ENCODE results near the gene LYZL2. TPM values are rescaled to one million over a fixed set of nuclear protein-coding genes. Genes with fewer than 3 reads are reported as not detected.

LYZL2 gene
- total and polyA plus RNA-seq, 2 of the 8 experiments (the other 6 are each of a cell fraction or from before 2014, with no cell fraction given), result not detected

- H2BK20ac ChIP-seq (ENCODE audit: low read length), result no peak overlapping the region
- no peak overlapping the region for H3K4me3 ChIP-seq (ENCODE audit: extremely low read depth in 1 of 4, insufficient read depth in 2 of 4, low read depth in 3 of 4, low read length in 4 of 4)
- H3K23ac ChIP-seq (ENCODE audit: insufficient read length), result no peak overlapping the region
- H2AK5ac ChIP-seq (ENCODE audit: low read depth, low read length), result no peak overlapping the region
- H4K20me1 ChIP-seq (replicated peaks in 1 of 2; ENCODE audit: control insufficient read depth in 1 of 2, insufficient read depth in 2 of 2, low read length in 2 of 2), result no peaks in the 10 kb centered on the region
- peak in 1 of 2 experiments; percentile 62 for DNase-seq (ENCODE audit: low read depth in 1 of 2, low spot score in 2 of 2)
- H3K4ac ChIP-seq (replicated peaks; ENCODE audit: insufficient read length, low read depth, low read length), result no peak overlapping the region
- no peak overlapping the region for H2BK12ac ChIP-seq (ENCODE audit: low read depth, low read length)
- H2AFZ ChIP-seq (ENCODE audit: low read length), result peak overlapping the region; percentile 84; the same call in 1 of the 2 replicates
- no peak overlapping the region for H4K5ac ChIP-seq (ENCODE audit: insufficient read length, low read depth, low read length)
- H3K4me2 ChIP-seq (ENCODE audit: insufficient read depth in 1 of 2, low read depth in 2 of 2, low read length in 2 of 2), result no peak overlapping the region; a peak in 2 of 4 replicates
- H2BK120ac ChIP-seq (replicated peaks; ENCODE audit: low read depth, low read length), result no peak overlapping the region
- peak overlapping the region; percentile 53; the same call in 1 of the 2 replicates for H4K8ac ChIP-seq (ENCODE audit: extremely low read depth, insufficient read depth, low read length)
- no peak overlapping the region; the same call in 1 of the 2 replicates for H2BK5ac ChIP-seq (ENCODE audit: low read depth, low read length)
- no peak overlapping the region for H3K14ac ChIP-seq (ENCODE audit: insufficient read length)
- 0 out of 7 replicates have a peak, but pooled peaks cover 0 to 3% (median 1%) of the 10 kb centered on the region in 4 experiments for H3K27me3 ChIP-seq (replicated peaks in 1 of 4; ENCODE audit: control insufficient read depth in 3 of 4, extremely low read depth in 1 of 4, insufficient read depth in 3 of 4, low read length in 3 of 4)
- peaks cover 0 to 3% (median 1%) of the 10 kb centered on the region in 4 experiments; a peak in 2 of 7 replicates for H3K4me1 ChIP-seq (replicated peaks in 1 of 4; ENCODE audit: control insufficient read depth in 3 of 4, insufficient read depth in 4 of 4, low read length in 3 of 4)
- no peaks in the 10 kb centered on the region for H3K79me2 ChIP-seq (ENCODE audit: control insufficient read depth in 1 of 2, insufficient read depth in 2 of 2, low read length in 2 of 2)
- no peaks in the 10 kb centered on the region for H3K23me2 ChIP-seq (ENCODE audit: low read depth, low read length)
- POLR2A ChIA-PET (ENCODE audit: partially characterized antibody), result no interaction called here
- FAIRE-seq, result no peak
- H3K79me1 ChIP-seq (ENCODE audit: low read depth, low read length), result no peaks in the 10 kb centered on the region
- no peak overlapping the region for H3K9ac ChIP-seq (replicated peaks in 1 of 4; ENCODE audit: extremely low read depth in 1 of 4, low read depth in 3 of 4, low read length in 3 of 4)
- H3K18ac ChIP-seq (ENCODE audit: extremely low read depth, low read length), result peak overlapping the region; percentile 48
- H3K56ac ChIP-seq (replicated peaks; ENCODE audit: insufficient read length, low read depth, low read length), result no peak overlapping the region
- CTCF ChIA-PET (ENCODE audit: partially characterized antibody), result interaction anchor here (0.7 to 8.7 kb wide), 14 partner anchors 8 to 254 kb away, joined by 3 to 129 read pairs (median 3); no protein-coding TSS in a partner anchor
- H3K27ac ChIP-seq (ENCODE audit: low read depth, low read length), result no peak overlapping the region
- H2BK15ac ChIP-seq (ENCODE audit: low read length), result 0 out of 2 replicates have a peak overlapping the region, but pooled peaks have one; percentile 61
- no peak overlapping the region for H4K91ac ChIP-seq (replicated peaks; ENCODE audit: insufficient read length, low read length)
- H3K36me3 ChIP-seq (ENCODE audit: control insufficient read depth in 2 of 4, insufficient read depth in 4 of 4, low read length in 3 of 4), result no peaks in the 10 kb centered on the region
- H3K9me3 ChIP-seq (ENCODE audit: insufficient read depth in 2 of 2, low read depth in 1 of 2, low read length in 1 of 2), result no peaks in the 10 kb centered on the region
- WGBS, 2 experiments (ENCODE audit: extremely low coverage in 1 of 2, insufficient coverage in 1 of 2, insufficient read length in 1 of 2, insufficient replicate concordance in 2 of 2, low coverage in 1 of 2, low lambda C conversion rate in 2 of 2, missing lambda C conversion rate in 1 of 2), result 48% methylated on average over 8 of the region's 8 CpGs; no CpG with 5 or more reads in 1 of the 2 experiments
- TF ChIP-seq TEAD4 (IDR thresholded peaks at IDR 0.05; ENCODE audit: low read depth, low read length), result no peak
- no peak for TF ChIP-seq POLR2AphosphoS5 (IDR thresholded peaks at IDR 0.05; ENCODE audit: low read depth, low read length)
- peak; percentile 46 to 57; a peak in 3 of 4 replicates for TF ChIP-seq RAD21 (IDR thresholded peaks at IDR 0.05 in 1 of 2, conservative IDR thresholded peaks at IDR 0.05 in 1 of 2; ENCODE audit: low read depth in 2 of 2, low read length in 2 of 2)
- TF ChIP-seq SP4 (IDR thresholded peaks at IDR 0.05; ENCODE audit: low read length), result no peak
- 0 out of 2 replicates have a peak, but pooled peaks have one; percentile 23 for TF ChIP-seq TBP (IDR thresholded peaks at IDR 0.05; ENCODE audit: low read depth, low read length)
- TF ChIP-seq BACH1 (IDR thresholded peaks at IDR 0.05; ENCODE audit: low read length), result peak; percentile 59; the same call in 1 of the 2 replicates
- no peak for TF ChIP-seq NANOG (IDR thresholded peaks at IDR 0.05; ENCODE audit: insufficient read depth, low read depth, low read length, poor library complexity, severe bottlenecking)
- 0 out of 4 replicates have a peak, but pooled peaks of 1 of the 2 experiments have one; percentile 20 for TF ChIP-seq SIN3A (conservative IDR thresholded peaks at IDR 0.05 in 1 of 2, IDR thresholded peaks at IDR 0.05 in 1 of 2; ENCODE audit: low read depth in 1 of 2, low read length in 2 of 2)
- no peak for TF ChIP-seq CTBP2 (IDR thresholded peaks at IDR 0.05; ENCODE audit: borderline replicate concordance, insufficient read depth, insufficient read length, low read length)
- no peak for TF ChIP-seq MAFK (IDR thresholded peaks at IDR 0.05; ENCODE audit: low read depth, low read length)
- TF ChIP-seq ZNF274 (IDR thresholded peaks at IDR 0.05; ENCODE audit: borderline replicate concordance, extremely low read depth, low read length), result no peak
These were observed 42.0 kb downstream of the LYZL2 start for GRCh38 chr10:30587522-30588031.
